Cerebellar cortex (tissue), 1 donor: ENCODE measurements around the gene DUSP16.
"Not testable (repeated sequence)": the region's sequence is repeated elsewhere in the genome, so short reads cannot be mapped to it uniquely, and the experiment has no call there.

Source experiments
- DNase-seq: peaks from one replicate; pipeline ENCODE4 v3.0.0-alpha.2; 2015; ENCODE audit warnings: low spot score

Gene DUSP16, protein sequence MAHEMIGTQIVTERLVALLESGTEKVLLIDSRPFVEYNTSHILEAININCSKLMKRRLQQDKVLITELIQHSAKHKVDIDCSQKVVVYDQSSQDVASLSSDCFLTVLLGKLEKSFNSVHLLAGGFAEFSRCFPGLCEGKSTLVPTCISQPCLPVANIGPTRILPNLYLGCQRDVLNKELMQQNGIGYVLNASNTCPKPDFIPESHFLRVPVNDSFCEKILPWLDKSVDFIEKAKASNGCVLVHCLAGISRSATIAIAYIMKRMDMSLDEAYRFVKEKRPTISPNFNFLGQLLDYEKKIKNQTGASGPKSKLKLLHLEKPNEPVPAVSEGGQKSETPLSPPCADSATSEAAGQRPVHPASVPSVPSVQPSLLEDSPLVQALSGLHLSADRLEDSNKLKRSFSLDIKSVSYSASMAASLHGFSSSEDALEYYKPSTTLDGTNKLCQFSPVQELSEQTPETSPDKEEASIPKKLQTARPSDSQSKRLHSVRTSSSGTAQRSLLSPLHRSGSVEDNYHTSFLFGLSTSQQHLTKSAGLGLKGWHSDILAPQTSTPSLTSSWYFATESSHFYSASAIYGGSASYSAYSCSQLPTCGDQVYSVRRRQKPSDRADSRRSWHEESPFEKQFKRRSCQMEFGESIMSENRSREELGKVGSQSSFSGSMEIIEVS

DNA sequence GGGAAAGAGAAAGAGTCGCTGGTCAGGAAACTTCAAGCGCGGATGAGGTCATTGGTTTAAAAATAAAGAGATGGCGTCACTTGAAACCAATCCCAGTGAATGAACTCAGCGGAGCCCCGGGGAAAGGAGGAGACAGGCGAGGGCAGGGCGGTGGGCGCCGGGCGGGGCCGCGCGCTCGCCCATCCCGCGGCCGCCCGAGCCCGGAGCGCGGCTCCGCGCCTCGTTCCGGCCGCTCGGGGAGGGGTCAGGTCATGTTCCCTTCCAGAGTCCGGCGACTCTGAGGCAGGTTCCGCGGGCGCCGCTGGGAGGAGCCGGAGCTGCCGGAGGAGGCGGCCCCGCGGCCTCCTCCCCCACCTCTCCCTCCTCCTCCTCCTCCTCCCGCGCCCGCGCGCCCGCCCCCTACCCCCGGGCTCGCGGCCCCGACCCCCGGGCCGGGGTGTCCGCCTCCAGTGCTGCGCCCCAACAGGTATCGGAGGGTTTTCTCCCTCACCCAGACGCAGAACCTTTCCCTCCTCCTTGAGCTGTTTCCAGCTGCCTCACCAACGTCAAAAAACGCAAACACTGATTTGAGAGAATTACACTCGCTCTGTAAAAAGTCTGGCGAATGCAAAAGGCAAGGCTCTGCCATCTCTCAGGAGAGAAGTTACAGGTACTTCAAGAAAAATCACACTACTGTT is at the start of gene DUSP16:
Gene DUSP16 (minus strand): TSS at position 279 of the 677 bp plus-strand sequence. CDS start 41,765 bp downstream, outside the sequence.
- DNase-seq, result peak; percentile 96

DNA sequence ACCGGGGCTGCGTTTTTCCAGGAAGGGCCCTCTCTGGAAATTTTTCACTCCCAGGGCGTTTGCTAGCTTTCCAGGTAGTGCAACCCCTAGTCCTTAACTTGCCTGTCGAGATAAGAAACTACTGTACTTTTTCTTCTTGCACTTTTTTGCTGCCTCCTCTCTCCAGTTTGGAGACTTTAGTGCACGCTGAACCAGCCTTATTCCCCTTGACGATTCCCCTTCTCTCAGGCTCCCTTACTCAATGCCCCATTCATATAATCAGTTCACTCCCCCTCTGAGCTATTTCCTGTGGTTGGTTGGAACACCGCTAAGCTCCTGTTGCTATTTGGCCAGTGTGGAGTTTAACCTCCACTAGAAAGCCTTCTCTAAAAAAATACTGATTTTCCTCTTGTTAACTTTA is 49.7 kb upstream of the DUSP16 start:
- DNase-seq, result peak; percentile 76

DNA sequence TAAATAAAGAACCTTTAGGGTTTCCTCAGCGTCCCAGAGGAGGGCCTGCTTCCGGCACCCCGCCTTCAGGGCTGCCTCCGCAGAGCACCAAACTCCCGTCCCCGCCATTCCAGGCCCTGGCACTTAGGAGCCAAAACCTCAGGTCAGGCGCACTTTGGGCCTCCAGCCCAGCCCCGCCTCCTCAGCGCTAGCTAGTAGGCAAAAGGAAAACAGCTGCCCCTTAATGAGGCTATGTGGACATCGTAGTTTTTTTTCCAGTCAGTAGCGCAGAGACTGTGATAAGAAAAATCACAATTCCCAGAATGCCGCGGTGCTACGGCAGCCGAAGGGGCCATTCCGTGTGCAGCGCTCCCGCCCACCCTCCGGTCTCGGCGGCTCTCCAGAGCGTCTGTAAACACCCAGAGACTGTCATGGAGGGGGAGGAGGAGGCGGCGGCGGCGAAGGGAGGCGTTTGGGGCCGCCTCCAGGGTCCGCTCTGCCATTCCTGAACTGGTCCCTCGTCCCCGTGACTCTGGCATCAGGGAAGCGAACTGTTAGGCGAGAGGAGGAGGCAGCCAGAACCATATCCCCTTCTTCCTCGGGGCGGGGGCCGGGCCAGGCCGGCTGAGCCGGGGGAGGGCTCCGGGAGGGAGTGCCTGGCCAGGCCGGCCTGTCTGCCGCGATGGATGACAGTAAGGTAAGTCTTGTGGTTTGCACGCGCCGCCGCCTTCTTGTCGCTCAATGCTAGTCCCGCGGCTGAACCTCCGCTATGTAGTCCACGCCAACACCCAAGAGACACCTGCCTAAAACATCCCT is 49.0 kb upstream of the DUSP16 start, which contains the start of gene CREBL2:
Gene CREBL2 (plus strand): TSS at position 365 of the 795 bp plus-strand sequence. CDS start 297 bp downstream, at position 662.
- peak; percentile 95 for DNase-seq

DNA sequence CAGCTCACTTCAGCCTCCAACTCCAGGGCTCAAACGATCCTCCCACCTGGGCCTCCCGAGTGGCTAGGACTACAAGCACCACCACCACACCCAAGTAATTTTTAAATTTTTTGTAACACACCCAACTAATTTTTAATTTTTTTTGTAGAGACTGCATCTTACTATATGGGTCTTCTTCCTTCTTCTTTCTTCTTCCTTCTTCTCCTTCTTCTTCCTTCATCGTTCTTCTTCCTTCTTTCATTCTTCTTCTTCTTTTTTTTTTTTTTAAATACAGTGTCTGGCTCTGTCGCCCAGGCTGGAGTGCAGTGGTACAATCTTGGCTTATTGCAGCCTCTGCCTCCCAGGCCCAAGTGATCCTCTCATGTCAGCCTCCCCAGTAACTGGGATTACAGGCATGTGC is 48.0 kb upstream of the DUSP16 start:
- no peak for DNase-seq

DNA sequence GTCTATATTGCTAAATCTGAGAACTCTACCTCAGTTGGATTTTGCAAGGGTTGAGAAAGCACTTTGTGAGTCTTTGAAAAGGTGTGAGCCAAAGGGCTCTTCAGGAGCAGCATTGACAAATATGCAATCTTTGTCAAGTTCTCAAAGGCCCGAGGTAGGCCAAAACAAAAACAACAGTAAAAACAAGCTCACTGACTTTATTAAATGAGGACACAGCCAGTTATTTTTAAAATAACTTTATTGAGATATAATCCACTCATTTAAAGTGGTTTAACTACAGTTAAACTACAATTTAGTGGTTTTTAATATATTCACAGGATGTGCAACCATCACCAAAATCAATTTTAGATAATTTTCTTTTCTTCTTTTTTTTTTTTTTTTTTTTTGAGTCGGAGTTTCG is 47.0 kb upstream of the DUSP16 start:
- no peak for DNase-seq

DNA sequence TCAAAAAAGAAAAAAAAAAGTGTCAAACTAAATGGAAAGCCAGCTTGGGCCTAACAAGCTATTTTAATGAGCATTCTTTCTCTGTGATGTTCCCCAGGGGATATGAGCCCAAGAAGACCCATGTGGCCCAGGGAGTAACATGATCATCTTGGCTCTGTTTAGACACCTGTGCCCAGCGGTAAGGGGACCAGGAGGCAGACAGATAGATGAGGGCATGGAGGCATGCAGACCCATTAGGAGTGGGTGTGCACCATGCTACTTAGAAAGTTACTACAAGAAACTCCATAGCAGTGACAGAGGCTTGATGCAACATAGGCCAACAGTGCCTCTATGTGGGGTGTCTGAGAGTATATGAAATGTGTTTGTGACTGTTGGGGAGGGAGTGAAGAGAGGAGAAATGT is 45.9 kb upstream of the DUSP16 start:
- DNase-seq, result peak; percentile 41

DNA sequence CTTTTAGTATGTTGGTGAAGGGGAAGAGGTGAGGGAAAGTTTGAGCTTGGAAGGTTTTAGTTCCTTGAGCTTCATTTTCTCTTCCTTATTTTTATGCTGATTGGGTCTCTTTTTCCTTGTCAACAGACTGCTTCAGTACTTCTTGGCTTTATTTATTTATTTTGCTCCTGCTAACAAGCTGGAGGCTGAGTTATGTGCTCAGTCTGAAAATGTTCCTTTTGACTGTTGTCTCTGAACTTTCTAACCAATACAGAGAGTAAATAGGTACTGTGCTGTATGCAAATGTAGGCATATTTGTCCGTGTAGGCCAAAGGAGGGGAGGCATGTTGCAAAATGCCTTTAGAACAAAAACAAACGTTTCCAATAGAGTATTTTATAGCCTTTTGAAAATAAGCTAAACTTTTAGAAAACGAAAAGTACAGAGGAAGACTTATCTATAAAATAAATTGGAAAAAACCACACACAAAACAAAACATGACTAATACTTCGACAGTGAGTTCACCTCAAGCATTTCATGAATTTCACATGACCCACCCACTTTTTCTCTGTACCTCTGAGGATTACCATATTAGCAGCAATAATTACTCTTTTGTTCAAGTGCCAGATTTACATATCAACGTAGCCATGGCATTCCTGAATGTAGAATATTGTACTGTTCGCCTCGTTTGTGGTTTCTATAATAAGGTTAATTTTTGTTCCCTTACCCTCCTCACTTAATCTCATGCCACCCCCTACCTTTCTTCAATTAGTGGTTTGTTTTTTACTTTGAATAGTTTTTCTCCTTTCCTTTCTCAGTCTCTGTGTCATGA is 44.3 kb upstream of the DUSP16 start:
- no peak for DNase-seq

DNA sequence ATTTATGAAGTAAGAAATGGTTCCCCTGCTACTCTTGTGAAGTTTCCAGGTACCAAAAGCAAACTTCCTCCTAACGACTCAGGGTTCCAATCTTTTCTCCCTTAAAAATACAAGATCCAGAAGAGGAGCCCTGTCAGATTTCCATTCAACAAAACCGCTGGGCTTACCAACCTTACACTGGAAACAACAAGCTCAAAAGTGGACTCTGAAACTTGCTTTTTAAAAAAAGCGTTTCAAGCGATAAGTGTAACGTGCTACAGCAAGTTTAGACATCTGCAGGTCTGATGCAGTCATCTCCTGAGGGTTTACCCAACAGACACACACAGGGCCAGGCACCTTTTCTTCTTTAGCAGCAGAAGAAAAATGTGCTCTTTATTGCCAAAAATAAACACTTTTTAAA is 42.1 kb upstream of the DUSP16 start:
- DNase-seq, result no peak

DNA sequence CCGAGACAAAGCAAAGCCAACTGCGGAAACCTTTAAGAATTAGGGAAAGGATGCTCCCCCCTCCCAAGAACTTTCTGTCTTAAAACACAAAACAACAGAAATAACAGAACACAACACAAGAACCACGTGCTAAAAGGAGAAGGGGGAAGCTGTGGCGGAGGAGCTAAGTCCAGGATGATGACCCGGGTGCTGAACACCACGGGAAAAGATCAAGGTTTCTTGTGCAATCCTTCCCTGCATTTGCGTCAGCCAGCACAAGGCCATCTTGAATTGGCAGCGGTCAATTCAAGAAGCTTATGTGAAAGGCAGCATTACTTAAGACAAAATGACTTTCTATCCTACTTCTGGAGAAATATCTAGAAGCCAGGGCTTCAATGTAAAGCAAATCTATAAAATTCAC is 38.0 kb upstream of the DUSP16 start:
- no peak for DNase-seq

DNA sequence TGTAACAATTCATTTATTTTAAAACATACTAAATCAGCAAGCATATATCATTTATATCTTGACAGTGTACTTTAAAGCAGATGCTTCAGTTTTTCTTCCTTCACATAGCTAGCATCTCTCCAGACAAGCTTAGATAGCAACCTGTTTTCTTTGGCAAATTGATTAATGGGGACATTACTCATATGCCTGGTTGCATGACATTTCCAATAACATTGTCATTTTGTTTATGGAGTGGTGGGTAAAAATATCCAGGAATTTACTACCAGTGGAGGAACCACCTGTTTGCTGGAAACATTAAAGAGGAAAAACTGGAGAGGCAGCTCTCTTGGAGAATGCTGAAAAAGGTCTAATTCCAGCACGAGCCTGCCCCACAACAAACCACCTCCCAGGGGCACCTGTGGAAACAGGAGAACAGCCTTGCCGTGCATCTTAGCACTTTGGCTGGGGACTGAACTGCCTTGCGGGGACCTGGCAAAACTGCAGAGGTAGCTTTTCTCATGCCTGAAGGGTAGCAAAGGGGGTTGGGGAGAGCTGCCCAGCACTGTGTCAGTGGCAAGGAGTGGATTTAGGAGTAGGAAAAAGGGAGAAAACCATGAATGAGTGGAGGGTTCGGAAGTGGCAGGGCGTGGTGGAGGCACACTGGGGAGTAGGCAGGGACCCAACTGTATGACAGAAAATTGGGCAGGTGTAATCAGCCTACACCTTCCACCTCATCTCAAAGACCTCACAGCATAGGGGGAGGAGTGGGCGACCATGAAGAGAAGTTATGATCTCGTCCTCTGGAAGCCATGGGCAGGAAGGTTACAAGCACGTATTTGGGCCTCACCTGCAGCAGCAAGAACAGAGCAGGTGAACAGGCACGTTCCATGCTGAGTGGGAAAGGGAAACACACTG is 37.3 kb upstream of the DUSP16 start:
- no peak for DNase-seq

DNA sequence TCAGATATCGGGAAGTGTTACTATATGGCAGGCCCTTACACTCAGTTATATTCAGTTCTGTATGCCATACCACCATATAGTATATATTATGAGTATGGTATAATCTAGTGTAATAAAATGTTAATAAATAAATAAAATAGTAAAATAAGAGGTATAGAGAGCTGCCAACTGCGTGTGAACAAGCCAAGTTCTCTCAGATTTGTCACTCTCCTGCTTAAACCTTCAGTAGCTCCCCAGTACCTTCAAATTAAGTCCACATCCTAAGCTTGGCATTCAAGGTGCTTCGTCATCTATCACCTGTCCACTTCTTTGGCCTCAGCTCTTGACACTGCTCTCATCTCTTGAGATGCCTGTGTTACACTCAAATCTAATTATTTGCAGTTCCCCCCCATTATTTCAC is 36.2 kb upstream of the DUSP16 start:
- DNase-seq, result no peak

DNA sequence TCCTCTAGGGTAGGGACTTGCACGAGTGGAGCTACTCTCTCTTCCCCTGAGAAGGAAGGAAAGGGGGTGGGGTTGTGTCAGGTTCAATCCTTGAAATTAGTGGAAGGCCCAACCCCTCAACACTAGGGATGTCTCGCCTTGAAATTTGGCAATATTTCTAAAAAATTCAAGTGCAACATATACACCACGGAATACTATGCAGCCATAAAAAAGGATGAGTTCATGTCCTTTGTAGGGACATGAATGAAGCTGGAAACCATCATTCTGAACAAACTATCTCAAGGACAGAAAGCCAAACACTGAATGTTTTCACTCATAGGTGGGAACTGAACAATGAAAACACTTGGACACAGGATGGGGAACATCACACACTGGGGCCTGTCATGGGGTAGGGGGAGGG is 33.9 kb upstream of the DUSP16 start:
- not testable (repeated sequence) for DNase-seq

DNA sequence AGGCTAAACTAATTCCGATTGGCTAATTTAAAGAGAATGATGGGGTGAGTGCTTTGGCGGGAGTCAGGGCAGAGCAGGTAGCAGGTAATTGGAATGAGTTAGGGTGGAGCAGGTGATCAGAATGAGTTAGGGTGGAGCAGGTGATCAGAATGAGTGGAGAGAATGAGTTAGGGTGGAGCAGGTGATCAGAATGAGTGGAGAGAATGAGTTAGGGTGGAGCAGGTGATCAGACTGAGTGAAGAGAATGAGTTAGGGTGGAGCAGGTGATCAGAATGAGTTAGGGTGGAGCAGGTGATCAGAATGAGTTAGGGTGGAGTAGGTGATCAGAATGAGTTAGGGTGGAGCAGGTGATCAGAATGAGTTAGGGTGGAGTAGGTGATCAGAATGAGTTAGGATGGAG is 33.3 kb upstream of the DUSP16 start:
- DNase-seq, result not testable (repeated sequence)

DNA sequence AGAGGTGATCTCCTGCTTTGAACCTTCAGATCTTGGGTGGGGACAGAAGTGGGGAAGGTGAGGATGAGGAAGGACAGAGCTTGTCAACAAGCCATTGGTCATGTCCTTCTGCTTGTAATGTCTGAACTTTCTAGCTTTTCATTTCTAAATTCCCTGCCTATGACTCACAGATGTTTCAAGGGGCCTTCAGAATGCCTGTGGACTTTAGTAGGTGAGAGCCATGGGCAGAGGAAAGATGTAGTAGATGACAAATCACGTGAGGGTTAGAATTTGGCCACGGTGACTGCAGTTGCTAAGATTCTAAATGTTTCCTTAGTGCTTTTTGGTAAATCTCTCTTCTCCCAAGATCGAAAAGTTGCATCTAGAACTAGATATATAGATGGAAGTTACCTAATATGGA is 30.3 kb upstream of the DUSP16 start:
- DNase-seq, result no peak

DNA sequence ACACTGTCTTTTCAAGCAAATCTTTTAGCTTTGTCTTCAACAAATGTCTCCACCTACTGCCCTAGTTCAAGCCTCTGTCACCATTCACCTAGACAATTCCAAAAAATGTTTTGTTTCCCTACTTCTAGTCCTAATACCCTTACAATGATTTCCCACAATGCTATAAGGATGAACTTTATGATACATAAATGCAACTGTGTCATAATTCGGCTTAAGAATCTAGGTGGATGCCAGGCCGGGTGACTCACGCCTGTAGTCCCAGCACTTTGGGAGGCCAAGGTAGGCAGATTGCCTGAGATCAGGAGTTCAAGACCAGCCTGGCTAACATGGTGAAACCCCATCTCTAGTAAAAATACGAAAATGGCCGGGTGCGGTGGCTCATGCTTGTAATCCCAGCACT is 28.3 kb upstream of the DUSP16 start:
- DNase-seq, result no peak

DNA sequence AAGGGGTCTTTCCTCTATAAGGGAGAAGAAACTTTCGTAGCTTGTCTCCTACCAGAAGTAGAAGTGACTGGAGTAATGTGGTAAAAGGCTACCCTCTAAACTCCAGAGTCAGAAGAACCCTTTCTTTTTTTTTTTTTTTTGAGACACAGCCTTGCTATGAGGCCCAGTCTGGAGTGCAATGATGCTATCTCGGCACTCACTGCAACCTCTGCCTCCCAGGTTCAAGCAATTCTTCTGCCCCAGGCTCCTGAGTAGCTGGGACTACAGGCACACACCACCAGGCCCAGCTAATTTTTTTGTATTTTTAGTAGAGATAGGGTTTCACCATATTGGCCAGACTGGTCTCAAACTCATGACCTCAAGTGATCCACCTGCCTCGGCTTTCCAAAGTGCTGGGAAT is 25.8 kb upstream of the DUSP16 start:
- DNase-seq, result not testable (repeated sequence)

DNA sequence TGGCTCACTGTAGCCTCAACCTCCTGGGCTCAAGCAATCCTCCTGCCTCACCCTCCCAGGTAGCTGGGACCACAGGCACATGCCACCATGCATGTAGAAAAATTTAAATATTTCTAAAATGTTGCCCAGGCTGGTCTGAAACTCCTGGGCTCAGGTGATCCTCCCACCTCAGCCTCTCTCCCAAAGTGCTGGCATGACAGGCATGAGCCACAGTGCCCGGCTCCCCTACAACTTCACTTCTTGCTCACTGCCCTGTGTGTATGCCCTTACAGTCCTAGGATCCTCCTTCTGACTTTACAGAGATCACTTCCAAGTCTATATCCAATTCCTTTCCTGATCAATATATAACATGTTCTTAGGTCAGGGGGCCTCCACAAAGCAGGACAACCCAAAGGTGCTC is 25.2 kb upstream of the DUSP16 start:
- no peak for DNase-seq

DNA sequence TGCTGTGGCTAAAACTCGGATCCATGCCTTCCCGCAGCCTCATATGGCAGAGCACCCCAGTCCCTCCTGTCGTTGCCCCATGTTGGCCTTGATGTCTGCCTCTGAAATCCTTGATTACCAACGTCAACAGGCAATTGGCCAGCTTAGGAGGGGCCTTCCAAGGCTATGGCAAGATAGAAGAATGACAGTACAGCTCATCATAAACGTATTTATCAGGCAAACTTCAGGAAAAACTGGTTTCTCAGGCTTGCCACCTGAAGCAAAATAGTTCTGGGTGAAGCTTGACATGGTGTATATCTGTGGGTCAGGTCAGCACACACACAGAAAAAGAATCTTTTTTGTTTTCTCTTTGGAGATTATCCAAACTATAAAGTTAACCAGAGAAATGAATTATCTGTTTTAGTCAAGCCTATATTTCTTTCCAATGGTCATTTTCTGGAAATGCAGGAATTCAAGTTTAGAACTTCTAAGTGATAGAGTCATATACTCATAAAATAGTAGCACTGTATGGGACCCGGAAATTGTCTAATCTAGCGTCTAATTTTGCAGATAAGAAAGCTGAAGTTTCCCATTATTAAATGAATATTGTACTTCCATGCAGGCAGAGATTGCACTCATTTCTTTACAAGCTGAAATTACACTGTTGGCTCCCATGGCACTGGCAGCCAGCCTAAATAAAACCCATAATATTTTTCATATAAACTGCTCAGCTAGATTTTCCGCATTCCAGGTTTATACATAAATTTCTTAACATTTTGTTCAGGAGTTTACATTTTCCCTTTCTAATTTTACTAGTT is 24.4 kb upstream of the DUSP16 start:
- no peak for DNase-seq
